Loucy (cell line): ENCODE measurements around the gene BPIFB2.

Source experiments
- EZH2phosphoT487 ChIP-seq: fragments of 200-600 bp; IDR thresholded peaks from 2 replicates; pipeline ENCODE4 v1.6.1; 2018; ENCODE audit warnings: antibody characterized with exemption, mild to moderate bottlenecking, moderate library complexity, borderline replicate concordance
- TF ChIP-seq, protein P1 (sequence below): fragments of 200-600 bp; sonication (generic); conservative IDR thresholded peaks from 2 replicates; pipeline ENCODE4 v1.5.1; 2014; ENCODE audit warnings: mild to moderate bottlenecking, antibody characterized with exemption, low read length

DNA sequence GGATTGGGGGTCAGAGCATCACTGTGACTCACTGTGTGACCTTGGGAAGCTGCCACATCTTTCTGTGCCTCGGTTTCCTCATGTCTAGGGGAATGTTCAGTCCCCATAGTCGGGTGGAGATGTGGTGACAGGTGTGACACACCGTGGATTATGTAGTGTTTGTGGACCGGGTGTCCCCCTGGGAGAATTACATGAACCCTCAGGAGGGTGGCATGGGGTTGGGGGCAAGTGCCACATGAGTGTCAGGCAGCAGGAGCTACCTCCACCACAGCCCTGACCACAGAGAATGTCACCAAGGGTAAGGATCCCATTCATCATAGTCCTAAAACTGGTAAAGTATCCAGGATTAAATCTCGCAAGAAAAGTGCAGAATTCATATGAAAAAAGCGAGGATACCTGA lies 26.5 kb upstream of the BPIFB2 start:
- TF ChIP-seq, protein P1, sequence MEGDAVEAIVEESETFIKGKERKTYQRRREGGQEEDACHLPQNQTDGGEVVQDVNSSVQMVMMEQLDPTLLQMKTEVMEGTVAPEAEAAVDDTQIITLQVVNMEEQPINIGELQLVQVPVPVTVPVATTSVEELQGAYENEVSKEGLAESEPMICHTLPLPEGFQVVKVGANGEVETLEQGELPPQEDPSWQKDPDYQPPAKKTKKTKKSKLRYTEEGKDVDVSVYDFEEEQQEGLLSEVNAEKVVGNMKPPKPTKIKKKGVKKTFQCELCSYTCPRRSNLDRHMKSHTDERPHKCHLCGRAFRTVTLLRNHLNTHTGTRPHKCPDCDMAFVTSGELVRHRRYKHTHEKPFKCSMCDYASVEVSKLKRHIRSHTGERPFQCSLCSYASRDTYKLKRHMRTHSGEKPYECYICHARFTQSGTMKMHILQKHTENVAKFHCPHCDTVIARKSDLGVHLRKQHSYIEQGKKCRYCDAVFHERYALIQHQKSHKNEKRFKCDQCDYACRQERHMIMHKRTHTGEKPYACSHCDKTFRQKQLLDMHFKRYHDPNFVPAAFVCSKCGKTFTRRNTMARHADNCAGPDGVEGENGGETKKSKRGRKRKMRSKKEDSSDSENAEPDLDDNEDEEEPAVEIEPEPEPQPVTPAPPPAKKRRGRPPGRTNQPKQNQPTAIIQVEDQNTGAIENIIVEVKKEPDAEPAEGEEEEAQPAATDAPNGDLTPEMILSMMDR: no peak
- no peak for TF ChIP-seq EZH2phosphoT487
